D341Med (cell line): ENCODE data around the gene PRSS38.
A peak's percentile ranks its signal among the peaks of the same experiment; 100 is the strongest.

Source experiments
- DNase-seq: peaks from one replicate; pipeline ENCODE4 v3.0.0; 2012; ENCODE audit warnings: low spot score

The PRSS38 gene

DNA sequence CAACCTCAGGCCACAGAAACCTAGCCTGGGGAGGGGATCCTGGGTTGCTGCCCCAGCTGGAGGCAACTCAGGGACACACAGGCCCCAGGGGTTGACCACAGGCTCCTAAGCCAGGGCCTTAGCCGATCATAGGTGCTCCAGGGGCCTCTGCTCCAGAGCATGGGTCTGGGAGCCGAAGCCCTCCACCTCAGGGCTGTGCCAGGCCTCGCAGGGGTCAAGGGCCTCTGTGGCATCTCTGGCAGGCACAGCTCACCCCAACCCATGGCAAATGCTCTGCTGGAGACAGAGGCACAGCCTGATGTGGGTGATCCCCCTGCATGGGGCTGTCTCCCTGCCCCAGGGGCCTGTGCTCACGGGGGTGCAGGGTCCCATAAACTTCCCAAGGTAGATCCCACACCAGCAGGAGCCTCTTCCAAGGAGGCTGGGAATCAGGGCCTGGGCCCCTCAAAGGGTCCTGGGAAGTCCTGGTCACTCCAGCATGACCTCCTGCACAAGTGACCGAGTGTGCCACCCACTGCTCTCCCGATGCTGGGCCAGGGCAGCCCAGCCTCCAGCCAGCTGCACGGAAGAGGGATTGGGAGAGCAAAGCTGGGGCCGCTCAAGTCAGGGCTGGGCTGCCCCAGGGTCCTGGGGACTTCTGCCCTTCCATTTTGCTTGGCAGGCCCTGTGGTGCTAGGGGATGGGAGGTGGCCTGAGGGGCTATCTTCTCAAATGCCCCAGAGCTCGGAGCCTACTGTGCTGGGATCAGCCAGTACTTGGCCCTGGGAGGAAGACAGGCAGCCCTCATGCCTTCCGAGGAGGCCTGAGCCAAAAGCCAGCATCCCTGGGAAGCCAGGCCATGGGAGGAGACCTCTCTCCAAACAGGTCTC lies 22.2 kb upstream of the PRSS38 start:
- peak; percentile 26 for DNase-seq

DNA sequence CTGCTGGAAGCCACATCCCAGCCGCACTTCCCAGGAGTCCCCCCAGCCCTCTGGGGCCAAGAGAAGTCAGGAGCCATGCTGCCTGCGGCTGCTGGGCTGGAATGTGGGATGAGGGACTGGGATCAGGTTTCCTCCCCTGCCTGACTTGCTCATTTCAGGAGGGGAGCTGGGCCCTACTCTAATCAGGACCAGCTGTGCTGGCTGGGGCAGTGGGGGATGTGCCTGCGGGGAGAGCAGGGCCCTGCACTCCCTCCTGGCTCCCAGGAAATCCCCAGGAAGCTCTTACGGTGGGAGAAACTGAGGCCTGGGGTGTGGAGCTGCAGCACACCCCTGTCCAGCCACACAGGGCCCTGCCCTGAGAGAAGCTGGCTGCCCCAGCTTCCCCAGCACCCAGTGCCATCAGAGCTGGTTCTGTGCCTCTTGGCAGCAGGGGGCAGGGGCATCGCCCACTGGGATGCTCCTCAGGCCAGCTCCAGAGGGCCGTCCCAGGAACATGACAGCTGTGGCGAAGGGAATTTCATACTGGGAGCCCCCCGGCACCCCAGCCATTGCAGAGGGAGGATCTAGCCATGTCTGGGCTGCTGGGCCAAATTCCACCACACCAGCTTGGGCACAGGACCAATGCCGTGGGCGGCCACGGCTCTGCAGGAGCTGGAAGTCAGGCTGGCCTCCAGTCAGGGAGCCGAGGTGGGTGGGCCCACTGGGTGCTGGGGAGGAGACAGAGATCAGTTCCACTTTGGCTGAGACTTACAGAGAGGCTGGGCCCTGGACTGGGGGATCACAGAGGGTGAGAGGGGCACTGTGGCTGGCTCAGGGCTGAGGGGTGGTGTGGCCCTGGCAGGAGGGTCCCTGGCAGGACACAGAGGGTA lies 21.3 kb upstream of the PRSS38 start:
- peak; percentile 41 for DNase-seq

DNA sequence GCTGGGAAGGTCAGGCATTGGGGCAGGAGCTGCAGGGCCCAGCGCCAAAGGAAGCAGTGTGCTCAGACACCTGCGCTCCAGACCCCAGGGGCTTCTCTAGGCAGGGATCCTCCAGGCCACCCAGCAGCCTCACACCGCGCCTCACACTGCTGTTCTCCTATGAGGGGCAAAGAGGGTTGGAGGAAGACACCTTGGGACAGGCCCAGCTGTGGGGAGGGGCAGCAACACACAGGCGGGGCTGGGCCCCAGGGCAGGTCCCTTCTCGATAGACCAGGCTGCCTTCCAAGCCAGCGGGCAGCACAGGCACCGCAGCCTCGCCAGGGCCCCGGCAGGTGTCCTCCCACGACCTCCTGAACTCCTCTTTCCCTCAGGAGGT lies 20.7 kb upstream of the PRSS38 start:
- peak; percentile 42 for DNase-seq

DNA sequence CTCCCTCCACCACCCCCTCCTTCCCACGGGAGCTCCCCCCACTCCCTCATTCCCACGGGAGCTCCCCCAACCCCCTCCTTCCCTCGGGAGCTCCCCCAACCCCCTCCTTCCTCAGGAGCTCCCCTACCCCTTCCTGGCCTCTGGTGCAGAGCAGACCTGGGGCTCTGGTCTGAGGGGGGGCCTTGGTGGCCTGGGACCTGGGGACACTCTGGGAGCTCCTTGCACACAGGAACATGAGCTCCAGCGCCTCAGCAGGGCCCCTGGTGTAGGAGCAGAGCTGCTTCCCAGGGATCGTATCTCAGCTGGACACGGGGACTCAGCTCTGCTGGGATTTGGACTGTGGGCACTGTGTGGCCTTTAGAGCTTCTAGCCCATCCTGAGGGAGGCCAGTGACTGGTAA lies 19.7 kb upstream of the PRSS38 start:
- DNase-seq, result peak; percentile 34

DNA sequence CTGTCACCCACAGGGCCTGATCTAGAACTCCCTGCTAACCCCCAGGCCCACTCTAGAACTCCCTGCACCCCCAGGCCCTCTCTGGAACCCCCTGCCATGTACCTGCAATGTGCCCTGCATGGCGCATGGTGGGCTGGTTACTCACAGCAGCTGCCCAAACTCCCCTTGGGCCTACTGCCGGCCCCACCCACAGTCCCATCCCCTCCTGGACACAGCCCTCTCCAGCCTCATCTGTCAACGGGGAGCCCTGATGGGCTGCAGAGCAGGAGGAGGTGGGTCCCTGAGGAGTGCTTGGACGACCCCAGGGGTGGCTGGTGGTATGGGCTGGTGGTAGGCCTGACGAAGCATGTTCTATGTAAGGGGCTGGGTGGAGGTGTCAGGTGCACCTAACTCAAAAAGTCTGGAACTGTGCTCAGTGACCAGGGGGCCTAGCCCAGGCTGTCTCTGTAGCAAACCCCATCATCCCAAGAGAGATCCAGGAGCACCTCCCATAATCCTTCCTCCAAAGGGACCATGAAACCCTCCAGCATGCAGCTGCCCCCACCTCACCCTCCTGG lies 19.0 kb upstream of the PRSS38 start:
- DNase-seq, result peak; percentile 27

DNA sequence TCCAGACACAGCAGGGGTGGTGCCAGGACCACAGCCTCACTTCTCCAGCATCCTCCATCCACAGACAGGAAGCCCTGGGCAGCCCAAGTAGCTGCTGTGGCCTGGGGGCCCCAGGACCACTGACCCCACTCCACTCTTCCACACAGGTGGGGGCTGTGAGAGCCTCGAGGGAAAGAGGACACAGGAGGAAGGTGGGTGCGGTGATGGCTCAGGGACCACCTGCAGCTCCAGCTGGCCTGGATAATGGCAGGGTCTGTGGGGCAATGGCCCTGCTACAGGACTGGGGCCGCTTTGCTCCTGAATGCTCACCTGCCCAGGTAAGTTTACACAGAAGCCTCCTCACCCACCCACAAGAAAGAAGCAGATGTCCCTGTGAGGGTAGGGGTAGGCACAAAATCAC lies 18.3 kb upstream of the PRSS38 start:
- DNase-seq, result peak; percentile 21

DNA sequence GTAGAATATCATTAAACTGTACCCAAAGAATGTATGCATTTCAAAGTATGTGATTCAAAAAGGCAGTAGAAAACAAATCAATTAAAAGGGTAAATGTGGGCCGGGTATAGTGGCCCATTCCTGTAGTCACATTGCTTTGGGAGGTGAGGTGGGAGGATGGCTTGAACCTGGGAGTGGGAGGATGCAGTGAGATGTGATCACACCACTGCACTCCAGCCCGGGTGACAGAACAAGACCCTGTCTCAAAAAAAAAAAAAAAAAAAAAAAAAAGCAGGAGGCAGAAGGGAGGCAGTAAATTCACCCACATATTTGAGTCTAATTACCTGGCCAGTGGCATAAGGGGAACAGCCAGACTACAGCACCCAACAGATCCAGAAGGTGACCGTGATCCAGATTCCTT lies 17.9 kb upstream of the PRSS38 start:
- DNase-seq, result no peak

DNA sequence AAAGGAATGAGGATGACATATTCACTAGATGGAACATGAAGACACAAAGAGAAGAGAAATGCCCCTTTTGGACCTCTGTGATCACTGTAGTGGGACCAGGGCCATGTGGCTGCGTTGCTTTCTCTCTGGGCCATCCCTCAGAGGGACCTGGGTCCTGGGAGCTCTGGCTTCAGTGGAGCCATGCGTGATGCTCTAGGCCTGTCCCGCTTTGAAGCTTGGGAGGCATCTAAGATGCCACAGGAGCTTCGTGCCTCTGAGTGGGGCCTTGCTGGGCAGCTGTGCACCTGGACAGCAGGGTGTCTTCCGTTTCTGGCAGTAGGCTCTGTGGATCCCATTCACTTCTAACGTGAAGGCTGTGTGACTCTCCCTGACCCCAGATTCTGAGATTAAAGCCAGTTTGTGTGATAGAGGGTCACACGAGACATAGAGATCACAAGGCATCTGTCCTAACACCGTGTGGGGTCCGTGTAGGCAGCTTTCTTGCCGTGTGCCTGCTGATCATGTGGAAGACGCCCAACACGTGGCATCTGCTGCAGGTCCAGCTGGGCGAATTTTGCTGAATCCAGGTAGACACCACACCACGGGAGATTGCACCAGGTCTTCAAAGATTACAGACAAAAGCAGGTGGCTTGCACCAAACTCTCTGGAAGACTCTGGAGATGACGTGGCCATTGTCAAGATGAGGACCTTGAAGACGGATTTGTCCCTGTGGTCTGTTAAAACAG lies 17.2 kb upstream of the PRSS38 start:
- DNase-seq, result peak; percentile 26

DNA sequence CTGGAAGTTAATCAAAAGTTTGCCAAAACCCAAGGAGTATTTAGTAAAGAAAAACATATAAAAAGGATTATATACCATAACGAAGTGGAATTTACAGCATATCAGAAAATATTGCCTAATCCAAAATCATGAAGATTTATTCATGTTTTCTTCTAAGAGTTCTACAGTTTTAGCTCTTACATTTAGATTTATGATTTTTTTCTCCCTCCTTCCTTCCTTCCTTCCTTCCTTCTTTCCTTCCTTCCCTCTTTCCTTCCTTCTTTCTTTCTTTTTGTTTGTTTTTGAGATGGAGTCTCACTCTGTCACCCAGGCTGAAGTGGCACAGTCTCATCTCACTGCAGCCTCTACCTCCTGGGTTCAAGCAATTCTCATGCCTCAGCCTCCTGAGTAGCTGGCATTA lies 15.7 kb upstream of the PRSS38 start:
- no peak for DNase-seq

DNA sequence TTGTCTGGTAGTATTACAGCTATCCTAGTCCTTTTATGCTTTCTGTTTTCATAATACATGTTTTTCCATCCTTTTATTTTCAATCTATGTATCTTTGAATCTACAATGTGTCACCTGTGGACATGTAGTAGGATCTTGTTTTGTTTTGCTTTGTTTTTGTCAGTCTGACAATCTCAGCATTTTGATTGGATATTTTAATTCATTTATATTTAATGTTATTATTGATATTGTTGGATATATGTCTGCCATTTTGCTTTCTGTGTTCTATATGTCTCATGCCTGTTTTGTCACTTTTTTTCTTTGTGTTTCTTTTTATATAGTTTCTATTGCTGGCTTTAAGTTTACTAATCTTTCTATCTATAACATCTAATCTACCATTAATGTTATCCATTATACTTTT lies 11.5 kb upstream of the PRSS38 start:
- DNase-seq, result no peak

DNA sequence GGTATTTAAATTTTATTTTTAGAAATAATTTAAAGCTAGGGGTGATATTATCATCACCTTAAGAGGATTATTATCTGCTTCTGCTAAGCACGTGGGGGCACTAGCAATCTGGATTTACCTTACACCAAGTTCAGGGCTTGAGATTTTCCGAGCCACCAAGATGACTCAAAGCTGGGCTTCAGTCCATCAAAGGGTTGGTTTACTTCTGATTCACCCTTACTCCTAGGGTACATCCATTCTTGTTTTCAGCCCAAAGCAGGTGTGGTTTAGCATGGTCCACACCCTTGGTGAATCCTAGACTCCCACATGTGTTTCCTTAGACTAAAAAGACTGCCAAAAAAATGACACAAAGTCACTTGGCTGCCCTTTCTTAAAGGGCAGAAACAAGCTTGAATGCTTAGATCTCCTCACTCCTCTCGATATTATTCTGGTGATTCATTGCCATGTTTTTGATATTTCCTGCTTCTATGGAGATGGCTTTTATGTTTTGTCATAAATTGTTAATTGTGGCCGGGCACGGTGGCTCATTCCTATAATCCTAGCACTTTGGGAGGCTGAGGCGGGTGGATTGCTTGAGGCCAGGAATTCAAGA lies 9.8 kb upstream of the PRSS38 start:
- peak; percentile 9 for DNase-seq

DNA sequence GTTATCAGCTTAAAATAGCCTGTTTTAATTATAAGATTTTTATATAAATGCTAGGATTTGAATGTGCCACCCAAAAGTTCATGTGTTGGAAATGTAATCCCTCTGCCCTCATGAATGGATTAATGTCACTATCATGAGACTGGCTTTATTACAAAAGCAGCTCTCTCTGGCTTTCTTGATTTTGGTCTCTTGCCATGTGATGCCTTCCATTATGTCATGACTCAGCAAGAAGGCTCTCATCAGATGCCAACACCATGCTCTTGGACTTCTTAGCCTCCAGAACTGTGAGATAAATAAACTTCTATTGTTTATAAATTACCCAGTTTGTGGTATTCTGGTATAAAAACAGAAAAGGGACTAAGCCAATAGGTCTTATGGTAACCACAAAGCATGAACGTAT lies 6.9 kb upstream of the PRSS38 start:
- DNase-seq, result no peak

DNA sequence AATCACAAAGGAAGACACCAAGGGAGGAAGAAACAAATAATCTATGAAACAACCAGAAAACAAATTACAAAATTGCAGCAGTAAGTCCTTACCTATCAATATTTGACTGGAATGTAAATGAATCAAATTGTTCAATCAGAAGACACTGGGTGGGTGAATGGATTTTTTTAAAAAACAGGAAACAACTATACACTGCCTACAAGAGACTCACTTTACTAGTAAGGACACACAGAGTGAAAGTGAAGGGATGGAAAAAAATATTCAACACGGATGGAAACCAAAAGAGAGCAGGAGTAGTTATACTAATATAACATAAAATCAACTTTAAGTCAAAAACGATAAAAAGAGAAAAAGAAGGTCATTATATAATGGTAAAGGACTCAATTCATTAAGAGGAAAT lies 6.4 kb upstream of the PRSS38 start:
- DNase-seq, result no peak

DNA sequence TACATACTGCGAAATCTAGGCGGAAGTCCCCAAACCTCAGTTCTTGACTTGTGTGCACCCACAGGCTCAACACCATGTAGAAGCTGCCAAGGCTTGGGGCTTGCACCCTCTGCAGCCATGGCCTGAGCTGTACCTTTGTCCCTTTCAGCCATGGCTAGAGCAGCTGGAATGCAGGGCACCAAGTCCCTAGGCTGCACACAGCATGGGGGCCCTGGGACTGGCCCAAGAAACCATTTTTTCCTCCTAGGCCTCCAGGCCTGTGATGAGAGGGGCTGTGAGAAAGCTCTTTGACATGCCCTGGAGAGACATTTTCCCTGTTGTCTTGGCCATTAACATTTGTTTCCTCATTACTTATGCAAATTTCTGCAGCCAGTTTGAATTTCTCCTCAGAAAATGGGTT lies 1.5 kb upstream of the PRSS38 start:
- no peak for DNase-seq

DNA sequence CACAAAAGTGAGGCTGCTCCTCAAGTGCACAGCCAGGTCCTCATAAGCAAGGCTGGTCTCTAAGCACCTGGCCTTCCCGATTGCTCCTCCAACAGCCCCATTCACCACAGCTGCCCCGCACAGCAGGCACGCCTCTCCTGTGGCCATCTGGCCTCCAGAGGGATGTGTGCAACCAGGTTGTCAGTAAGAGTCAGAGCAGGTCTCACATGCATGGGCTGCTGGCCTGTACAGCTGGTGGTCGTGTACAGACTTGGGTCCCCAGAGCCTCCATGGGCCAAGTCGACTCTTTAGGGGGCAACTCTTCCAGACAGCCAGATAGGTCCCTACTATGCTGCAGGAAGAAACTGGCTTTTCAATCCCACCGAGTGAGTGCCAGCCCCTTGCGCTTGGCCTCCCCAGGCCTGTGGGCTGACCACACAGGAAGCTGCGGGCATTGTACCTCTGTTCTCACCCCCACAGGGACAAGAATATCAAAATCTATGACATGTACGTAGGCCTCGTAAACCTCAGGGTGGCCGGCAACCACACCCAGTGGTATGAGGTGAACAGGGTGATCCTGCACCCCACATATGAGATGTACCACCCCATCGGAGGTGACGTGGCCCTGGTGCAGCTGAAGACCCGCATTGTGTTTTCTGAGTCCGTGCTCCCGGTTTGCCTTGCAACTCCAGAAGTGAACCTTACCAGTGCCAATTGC lies 1.4 kb downstream of the PRSS38 start:
- peak; percentile 16 for DNase-seq

DNA sequence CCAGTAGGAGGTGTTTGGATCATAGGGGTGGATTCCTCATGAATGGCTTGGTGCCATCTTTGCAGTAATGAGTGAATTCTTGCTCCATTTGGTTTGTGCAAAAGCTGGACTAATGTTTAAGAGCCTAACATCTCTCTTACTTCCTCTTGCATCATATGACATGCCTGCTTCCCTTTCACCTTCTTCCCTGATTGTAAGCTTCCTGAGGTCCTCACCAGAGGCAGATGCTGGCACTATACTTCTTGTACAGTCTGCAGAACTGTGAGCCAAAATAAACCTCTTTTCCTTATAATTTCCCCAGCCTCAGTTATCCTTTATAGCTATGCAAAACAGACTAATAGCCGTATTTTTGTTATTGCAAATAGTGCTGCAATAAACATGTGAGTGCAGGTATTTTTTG lies 8.1 kb downstream of the PRSS38 start:
- DNase-seq, result no peak

DNA sequence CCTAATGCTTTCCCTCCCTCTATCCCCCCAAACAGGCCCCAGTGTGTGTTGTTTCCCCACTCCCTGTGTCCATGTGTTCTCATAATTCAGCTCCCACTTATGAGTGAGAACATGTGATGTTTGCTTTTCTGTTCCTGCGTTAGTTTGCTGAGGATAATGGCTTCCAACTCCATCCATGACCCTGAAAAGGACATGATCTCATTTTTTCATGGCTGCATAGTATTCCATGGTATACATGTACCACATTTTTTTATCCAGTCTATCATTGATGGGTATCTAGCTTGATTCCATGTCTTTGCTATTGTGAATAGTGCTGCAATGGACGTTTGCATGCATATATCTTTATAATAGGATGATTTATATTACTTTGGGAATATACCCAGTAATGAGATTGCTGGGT lies 8.7 kb downstream of the PRSS38 start:
- DNase-seq, result no peak

DNA sequence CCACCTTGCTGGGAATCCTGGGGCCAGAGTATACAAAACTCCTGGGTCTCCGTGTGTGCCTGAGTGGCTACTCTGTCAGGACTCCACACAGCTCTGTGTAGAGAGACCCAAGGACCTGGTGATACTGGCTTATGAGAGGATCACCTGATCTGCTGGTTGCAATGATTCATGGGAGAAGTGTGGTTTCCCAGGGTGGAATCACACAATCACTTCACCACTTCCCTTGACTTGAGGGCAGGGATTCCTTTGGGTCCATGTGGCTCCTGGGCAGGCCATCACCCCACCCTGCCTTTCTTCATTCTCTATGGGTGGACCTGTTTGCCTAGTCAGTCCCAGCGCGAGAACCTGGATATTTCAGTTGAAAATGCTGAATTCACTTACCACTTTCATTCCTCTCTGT lies 13.3 kb downstream of the PRSS38 start:
- DNase-seq, result no peak

DNA sequence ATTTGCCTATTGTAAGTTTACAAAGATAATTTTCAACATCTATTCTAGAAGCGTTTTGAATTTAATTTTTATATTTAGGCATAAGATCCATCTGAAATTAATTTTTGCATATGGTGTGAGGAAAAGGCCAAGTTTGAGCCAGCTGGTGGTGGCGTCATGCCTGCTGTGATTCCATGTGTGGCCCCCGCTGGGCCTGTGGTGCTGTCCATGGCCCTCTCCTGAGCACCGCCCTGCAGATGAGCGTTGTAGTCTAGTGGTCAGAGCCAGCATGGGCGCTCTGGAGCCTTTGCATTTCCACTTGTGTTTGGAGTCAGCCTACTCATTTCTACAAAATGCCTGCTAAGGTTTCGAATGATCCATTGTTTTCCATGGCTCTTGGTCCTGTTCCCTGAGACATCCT lies 22.7 kb downstream of the PRSS38 start:
- DNase-seq, result no peak

DNA sequence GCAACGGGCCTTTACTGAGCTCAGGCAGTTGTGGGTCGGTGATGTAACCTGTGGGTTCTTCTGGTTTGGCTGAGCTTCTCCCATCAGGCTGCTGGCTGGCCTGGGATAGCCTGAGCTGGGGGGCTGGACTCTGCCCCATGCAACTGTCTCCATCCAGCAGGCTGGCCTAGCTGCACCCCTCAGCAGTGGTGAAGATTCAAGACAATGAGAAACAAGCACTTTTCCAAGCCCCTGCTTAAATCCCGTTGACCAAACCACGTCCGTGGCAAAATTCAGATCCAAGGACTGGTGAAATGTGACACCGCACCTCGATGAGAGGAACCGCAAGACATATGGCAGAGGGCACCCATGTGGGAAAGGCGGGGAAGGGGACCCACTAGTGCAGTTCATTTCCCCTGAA lies 25.6 kb downstream of the PRSS38 start:
- DNase-seq, result no peak
